Adrenal gland (tissue), 12 donors: ENCODE results near the gene PTGDR2. TPM values are rescaled to one million over a fixed set of nuclear protein-coding genes. Genes with fewer than 3 reads are reported as not detected.

Experiments used
- DNase-seq, 7 donors: peaks; one replicate each; pipeline ENCODE4 v3.0.0-alpha.2; 2019 to 2020
- H3K27ac ChIP-seq, 5 donors: fragments of 200-600 bp; sonication (generic) in 4 of 5; 1 replicate in 3 of 5; 2 replicates in 2 of 5; pipeline versions ENCODE4 v1.5.1 to v1.8.0; 2016 to 2020; ENCODE audit warnings: mild to moderate bottlenecking in 1 of 5
- H3K27me3 ChIP-seq: fragments of 200-600 bp; 2 replicates; pipeline ENCODE4 v1.8.0; 2021
- H3K36me3 ChIP-seq, 2 donors: fragments of 200-600 bp; replicated peaks in 1 of 2; 1 replicate in 1 of 2; 2 replicates in 1 of 2; pipeline versions ENCODE4 v1.5.1 to v1.8.0; 2018 to 2022
- H3K4me1 ChIP-seq, 2 donors: fragments of 200-600 bp; replicated peaks in 1 of 2; 1 replicate in 1 of 2; 2 replicates in 1 of 2; pipeline versions ENCODE4 v1.5.1 to v1.8.0; 2018 to 2021
- H3K4me3 ChIP-seq, 4 donors: fragments of 200-600 bp; sonication (generic) in 3 of 4; one replicate each; pipeline ENCODE4 v1.5.1; 2016 to 2018
- H3K9me3 ChIP-seq, 3 donors: fragments of 200-600 bp; sonication (generic) in 1 of 3; replicated peaks in 1 of 3; 1 replicate in 2 of 3; 2 replicates in 1 of 3; pipeline versions ENCODE4 v1.5.1 to v1.8.0; 2016 to 2021
- CTCF ChIP-seq, 6 experiments: fragments of 450-650 bp in 4 of 6; fragments of 200-600 bp in 2 of 6; sonication (generic) in 1 of 6; IDR thresholded peaks; 1 replicate in 5 of 6; 2 replicates in 1 of 6; pipeline versions ENCODE4 v1.5.1 to v1.8.0; 2016 to 2021; ENCODE audit warnings: antibody characterized with exemption in 6 of 6, mild to moderate bottlenecking in 2 of 6, moderate library complexity in 1 of 6
- POLR2A ChIP-seq, 2 donors: fragments of 450-650 bp; IDR thresholded peaks; one replicate each; pipeline ENCODE4 v1.6.1; 2017; ENCODE audit warnings: antibody characterized with exemption in 2 of 2, mild to moderate bottlenecking in 2 of 2, moderate library complexity in 1 of 2
- WGBS, 4 donors: extraction: QIAGEN DNeasy Blood & Tissue Kit in 2 of 4; methylation state at CpG; one replicate each; pipeline versions ENCODE4 v1.1.5 to v1.1.7; 2013 to 2017; 5-methylcytosine and 5-hydroxymethylcytosine counted together
- intact Hi-C, 2 donors: fragments of 100-400 bp; cut with DNase I; formaldehyde crosslinking; loops; one replicate each; pipeline versions ENCODE4 v1.14.1 to v1.15.0; 2022 to 2023
- polyA plus RNA-seq, 3 donors: library from polyadenylated mRNA; stranded (reverse); fragments of 200-250 nt in 2 of 3; fragments of 350-450 nt in 1 of 3; fragmentation: Illumina TruSeq in 1 of 3; extraction: RNeasy Lipid Tissue Mini Kit (QIAGEN cat#74804) in 1 of 3; gene quantifications; one replicate each; pipeline ENCODE4 v1.2.3, GENCODE V29; 2013 to 2014
- total RNA-seq, 9 donors: library from RNA; depleted of rRNA in 4 of 9; stranded (reverse); fragments of >200 nt in 4 of 9; fragments of 120-200 nt in 1 of 9; fragmentation: NEBNext Ultra II Directional in 1 of 9; extraction: Animal tissue kit (Norgen Biotek cat#: 25700) in 1 of 9; gene quantifications; one replicate each; pipeline versions ENCODE4 v1.1.0 to v1.2.4, GENCODE V29; 2013 to 2023
- donor health status: healthy with polysubstance abuse.
- donor health status: Bipolar disorder and iron deficiency.
- donor health status: DM: yes; HTN: yes; CAD: no.
- donor health status: DM: no; HTN: no; CAD: no.
- donor health status: DM: no; HTN: no; CAD: no.
- donor health status: DM: yes; HTN: yes; CAD: no.

Gene PTGDR2
- total and polyA plus RNA-seq, 12 donors = 0.17 to 0.61 (median 0.24) TPM; not detected in 7

- DNase-seq = peak in 2 of 7 donors; percentile 2 to 9
- intact Hi-C loops = no loop called here
- Histone ChIP-seq H3K36me3 (no peaks in the 10 kb centered on the region), H3K4me3 (no peak overlapping the region), H3K27ac (no peak overlapping the region), H3K9me3 (no peaks in the 10 kb centered on the region), H3K27me3 (no peaks in the 10 kb centered on the region), H3K4me1 (no peaks in the 10 kb centered on the region)
- no peak for TF ChIP-seq POLR2A (IDR thresholded peaks at IDR 0.05)
- no peak for TF ChIP-seq CTCF (IDR thresholded peaks at IDR 0.05)
- 65 to 74% (median 70%) methylated on average over 16 of the region's 16 CpGs for WGBS, 4 donors
Measured at GRCh38 chr11:60863550-60864521, 8.1 kb upstream of the PTGDR2 start.

DNA sequence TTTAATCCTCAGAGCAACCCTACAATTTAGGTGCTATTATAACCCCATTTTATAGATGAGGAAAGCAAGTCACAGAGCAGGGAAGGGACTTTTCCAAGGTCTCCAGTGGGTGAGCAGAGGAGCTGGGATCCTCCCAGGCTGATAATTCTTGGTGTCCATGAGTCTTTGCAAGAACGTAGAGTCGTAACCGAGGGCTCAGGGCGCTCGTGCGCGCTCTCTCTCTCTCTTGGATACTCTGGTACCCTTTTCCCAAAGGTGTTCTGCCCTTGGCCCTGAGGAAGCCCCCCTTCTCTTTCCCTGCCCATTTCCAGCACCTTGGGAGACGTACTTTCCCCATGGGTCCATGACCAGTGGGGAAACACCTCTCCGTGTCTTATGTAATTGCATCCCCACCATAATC lies 6.4 kb upstream of the PTGDR2 start:
- intact Hi-C loops = no loop called here
- H3K36me3 ChIP-seq = no peaks in the 10 kb centered on the region
- WGBS, 4 donors = 86 to 94% (median 89%) methylated on average over 9 of the region's 9 CpGs
- no peaks in the 10 kb centered on the region for H3K4me1 ChIP-seq
- H3K4me3 ChIP-seq = no peak overlapping the region
- no peak overlapping the region for H3K27ac ChIP-seq
- H3K9me3 ChIP-seq = no peaks in the 10 kb centered on the region
- TF ChIP-seq POLR2A (IDR thresholded peaks at IDR 0.05) = no peak
- TF ChIP-seq CTCF (IDR thresholded peaks at IDR 0.05) = no peak
- DNase-seq = peak in 2 of 7 donors; percentile 3 to 30
- no peaks in the 10 kb centered on the region for H3K27me3 ChIP-seq

DNA sequence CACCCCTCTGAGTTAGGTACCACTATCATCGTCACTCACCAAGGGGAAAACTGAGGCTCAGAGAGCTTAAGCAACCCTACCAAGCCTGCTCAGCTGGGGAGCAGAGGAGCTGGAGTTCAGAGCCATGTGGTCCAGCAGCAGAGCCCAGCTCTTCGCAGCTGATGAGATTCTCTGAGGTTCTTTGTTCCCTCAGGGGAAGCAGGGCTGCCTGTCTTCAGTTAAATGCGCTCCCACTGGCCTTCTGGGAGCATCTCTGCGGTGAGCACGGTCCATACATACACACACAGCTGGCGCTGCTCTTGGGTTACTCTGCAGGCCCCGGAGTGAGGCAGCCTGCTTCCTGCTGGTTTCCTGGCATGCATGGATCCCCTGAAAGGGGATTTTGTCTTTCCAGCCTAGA lies 5.2 kb upstream of the PTGDR2 start:
- peak in 2 of 7 donors; percentile 9 to 18 for DNase-seq
- WGBS, 4 donors = 61 to 77% (median 67%) methylated on average over 4 to 7 of the region's 7 CpGs
- intact Hi-C loops = no loop called here

More for the DNA sequence above, 5.2 kb upstream of the PTGDR2 start:
- Histone ChIP-seq H3K27me3 (no peaks in the 10 kb centered on the region), H3K4me3 (no peak overlapping the region), H3K4me1 (no peaks in the 10 kb centered on the region), H3K36me3 (no peaks in the 10 kb centered on the region), H3K27ac (no peak overlapping the region), H3K9me3 (no peaks in the 10 kb centered on the region)
- TF ChIP-seq CTCF (IDR thresholded peaks at IDR 0.05) = no peak
- TF ChIP-seq POLR2A (IDR thresholded peaks at IDR 0.05) = no peak
